SK-N-SH (cell line): ENCODE results near the gene CBFA2T2. TPM values are rescaled to one million over a fixed set of nuclear protein-coding genes. Genes with fewer than 3 reads are reported as not detected.

Experiments used
- CTCF ChIA-PET: fragments of 300-600, 350-600 bp; formaldehyde crosslinking; extraction: SDS; loops from one replicate; lab custom pipeline; 2021; lab: Yijun Ruan, JAX
- POLR2A ChIA-PET: fragments of 350-600 bp; sonication (Branson Sonifier 250); formaldehyde crosslinking; extraction: SDS; loops from one replicate; lab custom pipeline; 2020; ENCODE audit warnings: antibody characterized with exemption, inconsistent platforms; lab: Yijun Ruan, JAX
- DNase-seq: peaks from one replicate; pipeline ENCODE4 v3.0.0; 2012
- H2AFZ ChIP-seq: fragments of 200-600 bp; sonication (generic); 2 replicates; pipeline ENCODE4 v1.8.1; 2016; ENCODE audit warnings: antibody characterized with exemption, mild to moderate bottlenecking, low read depth
- H3F3A ChIP-seq: fragments of 200-600 bp; sonication (generic); replicated peaks from 2 replicates; pipeline ENCODE3; 2016; ENCODE audit warnings: antibody characterized with exemption, mild to moderate bottlenecking; ENCODE audit not compliant: insufficient read depth
- H3K27ac ChIP-seq, 2 experiments: fragments of 200-500 bp in 1 of 2; fragments of 200-600 bp in 1 of 2; sonication (Bioruptor generic) in 1 of 2; sonication (generic), shearing (Covaris generic) in 1 of 2; 2 replicates each; pipeline versions ENCODE4 v1.5.1 to v1.6.1; 2014 to 2016; ENCODE audit warnings: low read depth in 2 of 2, inconsistent platforms in 1 of 2, low read length in 1 of 2, mild to moderate bottlenecking in 1 of 2, mixed read lengths in 1 of 2
- H3K27me3 ChIP-seq: fragments of 200-600 bp; sonication (generic), shearing (Covaris generic); 2 replicates; pipeline ENCODE4 v1.6.1; 2016; ENCODE audit warnings: mixed run types; ENCODE audit not compliant: insufficient read depth
- H3K36me3 ChIP-seq, 2 experiments: fragments of 200-500 bp in 1 of 2; fragments of 200-600 bp in 1 of 2; sonication (Bioruptor generic) in 1 of 2; sonication (generic) in 1 of 2; replicated peaks in 1 of 2; 2 replicates each; pipeline versions ENCODE3 to v1.5.1; 2014 to 2016; ENCODE audit warnings: low read length in 1 of 2, mild to moderate bottlenecking in 1 of 2; ENCODE audit not compliant: insufficient read depth in 2 of 2, control insufficient read depth in 1 of 2
- H3K4me1 ChIP-seq, 2 experiments: fragments of 200-500 bp in 1 of 2; fragments of 200-600 bp in 1 of 2; sonication (Bioruptor generic) in 1 of 2; sonication (generic), shearing (Covaris generic) in 1 of 2; 2 replicates each; pipeline versions ENCODE4 v1.5.1 to v1.6.1; 2014 to 2016; ENCODE audit warnings: low read depth in 1 of 2, low read length in 1 of 2, mixed run types in 1 of 2; ENCODE audit not compliant: insufficient read depth in 2 of 2, control insufficient read depth in 1 of 2
- H3K4me2 ChIP-seq: fragments of 200-600 bp; sonication (generic), shearing (Covaris generic); 2 replicates; pipeline ENCODE4 v1.6.1; 2017; ENCODE audit warnings: mixed run types
- H3K4me3 ChIP-seq, 2 experiments: fragments of 200-500 bp in 1 of 2; fragments of 200-600 bp in 1 of 2; sonication (Bioruptor generic) in 1 of 2; sonication (generic), shearing (Covaris generic) in 1 of 2; 2 replicates each; pipeline versions ENCODE4 v1.5.1 to v1.8.1; 2014 to 2016; ENCODE audit warnings: low read depth in 2 of 2, inconsistent platforms in 1 of 2, low read length in 1 of 2, mild to moderate bottlenecking in 1 of 2, mixed read lengths in 1 of 2, moderate library complexity in 1 of 2
- H3K79me2 ChIP-seq: fragments of 200-600 bp; sonication (generic); 2 replicates; pipeline ENCODE4 v1.8.1; 2017; ENCODE audit warnings: mild to moderate bottlenecking; ENCODE audit not compliant: insufficient read depth
- H3K9ac ChIP-seq: fragments of 200-600 bp; sonication (generic); 2 replicates; pipeline ENCODE4 v1.6.1; 2017; ENCODE audit warnings: mixed run types
- H3K9me2 ChIP-seq: fragments of 200-600 bp; sonication (generic); 2 replicates; pipeline ENCODE4 v1.6.1; 2017; ENCODE audit warnings: mixed run types
- H3K9me3 ChIP-seq: fragments of 200-600 bp; sonication (generic); 2 replicates; pipeline ENCODE4 v1.6.1; 2017; ENCODE audit warnings: mixed run types, mild to moderate bottlenecking, moderate library complexity
- H4K20me1 ChIP-seq: fragments of 200-600 bp; sonication (generic); 2 replicates; pipeline ENCODE4 v1.6.1; 2017; ENCODE audit warnings: mild to moderate bottlenecking, mixed run types; ENCODE audit not compliant: insufficient read depth
- CTCF ChIP-seq: fragments of 200-600 bp; sonication (generic); IDR thresholded peaks from 2 replicates; pipeline ENCODE4 v1.6.1; 2017; ENCODE audit warnings: antibody characterized with exemption, mild to moderate bottlenecking, moderate library complexity
- FOXM1 ChIP-seq: IDR thresholded peaks from 2 replicates; pipeline ENCODE4 v1.4.0; 2012; ENCODE audit warnings: low read depth, mild to moderate bottlenecking
- MAX ChIP-seq: IDR thresholded peaks from 2 replicates; pipeline ENCODE4 v1.4.0; 2012; ENCODE audit warnings: low read depth
- REST ChIP-seq: IDR thresholded peaks from 2 replicates; pipeline ENCODE4 v1.6.1; 2012; ENCODE audit warnings: mild to moderate bottlenecking, low read depth, low read length, moderate library complexity
- RFX5 ChIP-seq: IDR thresholded peaks from 2 replicates; pipeline ENCODE4 v1.6.1; 2012; ENCODE audit warnings: mild to moderate bottlenecking, improper control_type of control experiment, low read length
- RXRA ChIP-seq: IDR thresholded peaks from 2 replicates; pipeline ENCODE4 v1.4.0; 2012; ENCODE audit warnings: low read depth, mild to moderate bottlenecking, borderline replicate concordance
- SIN3A ChIP-seq: IDR thresholded peaks from 2 replicates; pipeline ENCODE4 v1.6.1; 2012; ENCODE audit warnings: low read depth, mild to moderate bottlenecking, low read length, moderate library complexity, borderline replicate concordance
- SMC3 ChIP-seq: IDR thresholded peaks from 2 replicates; pipeline ENCODE4 v1.6.1; 2012; ENCODE audit warnings: low read depth, low read length, improper control_type of control experiment
- ZBTB33 ChIP-seq: IDR thresholded peaks from 2 replicates; pipeline ENCODE4 v1.4.0; 2012; ENCODE audit warnings: low read depth, borderline replicate concordance
- WGBS: methylation state at CpG from one replicate; pipeline ENCODE4 v1.1.6; 2017; ENCODE audit warnings: low lambda C conversion rate; 5-methylcytosine and 5-hydroxymethylcytosine counted together
- polyA plus RNA-seq, 3 experiments: library from polyadenylated mRNA; depleted of rRNA; stranded (reverse); fragments of >200 nt; gene quantifications; 2 replicates each; pipeline ENCODE4 v1.2.3, GENCODE V29; 2012

The CBFA2T2 gene
- polyA plus RNA-seq, 1 of the 3 experiments (the other 2 are of a cell fraction), result 11.0 TPM

GRCh38 chr20:33604084-33604990, 114.4 kb downstream of the CBFA2T2 start:
- Histone ChIP-seq H4K20me1 (no peaks in the 10 kb centered on the region), H3K4me2 (no peak overlapping the region), H3K79me2 (no peaks in the 10 kb centered on the region; the same call in 1 of the 2 replicates), H3K36me3 (peaks cover 24 to 37% of the 10 kb centered on the region in 2 experiments), H3K9ac (no peak overlapping the region), H3K27me3 (no peaks in the 10 kb centered on the region), H3K27ac (0 out of 4 replicates have a peak overlapping the region, but pooled peaks of 1 of the 2 experiments have one; percentile 11), H3K9me3 (no peaks in the 10 kb centered on the region), H3F3A (no peaks in the 10 kb centered on the region), H3K4me3 (no peak overlapping the region), H3K4me1 (peaks cover 0 to 5% of the 10 kb centered on the region in 2 experiments; a peak in 1 of 4 replicates), H2AFZ (no peak overlapping the region), H3K9me2 (no peaks in the 10 kb centered on the region)
- no peak for TF ChIP-seq FOXM1
- TF ChIP-seq MAX, result no peak
- TF ChIP-seq CTCF, result no peak
- TF ChIP-seq SIN3A, result no peak
- TF ChIP-seq RXRA, result no peak
- no peak for TF ChIP-seq RFX5
- no peak for TF ChIP-seq ZBTB33
- TF ChIP-seq REST, result no peak
- no peak for TF ChIP-seq SMC3
- CTCF ChIA-PET, result interaction anchor here (0.9 to 1.8 kb wide), 6 partner anchors 12 to 147 kb away, joined by 3 to 8 read pairs (median 4); no protein-coding TSS in a partner anchor
- 94% methylated on average over 5 of the region's 5 CpGs for WGBS
- no peak for DNase-seq
- POLR2A ChIA-PET, result no interaction called here
